NB4 (cell line): Measurements from ENCODE around the gene USP54.

ENCODE experiments used
- CTCF ChIP-seq: IDR thresholded peaks from one replicate; pipeline ENCODE4 v1.5.1; 2012; ENCODE audit warnings: low read depth, low read length
- POLR2A ChIP-seq: IDR thresholded peaks from 2 replicates; pipeline ENCODE4 v1.6.1; 2011; ENCODE audit warnings: mild to moderate bottlenecking; ENCODE audit not compliant: insufficient read length; ENCODE audit errors: extremely low read depth

- no peak for TF ChIP-seq POLR2A
- no peak for TF ChIP-seq CTCF
Observed at GRCh38 chr10:73460897-73461296, 130.2 kb downstream of the USP54 start.
